ENCODE measurements around the gene GALNS.

The GALNS gene

DNA sequence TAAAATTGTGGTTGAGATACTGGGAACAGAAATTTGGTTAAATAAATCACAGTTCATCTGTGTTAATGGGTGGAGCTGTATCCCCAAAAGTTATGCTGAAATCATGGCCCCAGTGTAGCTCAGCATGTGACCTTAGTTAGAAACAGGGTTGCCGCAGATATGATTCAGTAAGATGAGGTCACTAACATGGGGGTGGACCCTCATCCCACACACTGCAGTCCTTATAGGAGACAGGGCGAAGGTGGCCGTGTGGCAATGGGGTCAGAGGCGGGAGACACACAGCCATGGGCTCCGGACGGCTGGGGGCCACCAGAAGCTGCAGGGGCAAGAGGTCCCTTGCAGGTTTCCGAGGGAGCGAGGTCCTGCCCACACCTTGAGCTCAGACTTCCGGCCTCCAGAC, 10.7 kb downstream of the GALNS start:
- in situ Hi-C loops (cut with HindIII; ENCODE audit: low pct_ligation_motif_present, low pct_unique_long_range_greater_than_20kb, low sequenced_read_pairs): no loop called here
- no peak for DNase-seq

DNA sequence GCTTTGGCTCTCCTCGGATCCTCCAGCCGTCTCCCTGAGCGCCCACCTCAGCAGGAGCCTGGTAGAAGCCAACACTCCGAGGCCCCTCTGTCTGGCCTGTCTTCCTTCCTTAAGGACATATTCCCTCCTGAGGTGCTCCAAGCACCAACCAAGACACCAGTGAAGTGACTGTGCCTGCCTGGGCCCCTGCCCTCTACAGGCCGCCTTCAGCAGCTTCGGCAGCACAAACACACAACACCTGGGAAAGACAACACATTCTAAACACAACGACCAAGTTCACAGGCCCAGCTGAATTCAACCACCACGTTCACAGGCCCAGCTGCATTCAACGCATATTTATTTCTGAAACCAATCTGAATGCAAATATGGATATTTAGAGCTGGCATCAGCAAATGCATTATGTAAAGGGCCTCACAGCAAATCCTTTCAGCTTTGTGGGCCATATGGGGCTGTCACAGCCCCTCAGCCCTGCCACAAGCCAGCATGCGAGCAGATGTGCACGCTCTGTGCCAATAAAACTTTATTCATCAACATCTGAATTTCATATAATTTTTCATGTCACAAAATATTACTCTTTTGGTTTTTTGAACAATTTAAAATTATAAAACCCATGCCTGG, 12.2 kb downstream of the GALNS start:
- no peak for DNase-seq
- in situ Hi-C loops (cut with HindIII; ENCODE audit: low pct_ligation_motif_present, low pct_unique_long_range_greater_than_20kb, low sequenced_read_pairs): no loop called here

DNA sequence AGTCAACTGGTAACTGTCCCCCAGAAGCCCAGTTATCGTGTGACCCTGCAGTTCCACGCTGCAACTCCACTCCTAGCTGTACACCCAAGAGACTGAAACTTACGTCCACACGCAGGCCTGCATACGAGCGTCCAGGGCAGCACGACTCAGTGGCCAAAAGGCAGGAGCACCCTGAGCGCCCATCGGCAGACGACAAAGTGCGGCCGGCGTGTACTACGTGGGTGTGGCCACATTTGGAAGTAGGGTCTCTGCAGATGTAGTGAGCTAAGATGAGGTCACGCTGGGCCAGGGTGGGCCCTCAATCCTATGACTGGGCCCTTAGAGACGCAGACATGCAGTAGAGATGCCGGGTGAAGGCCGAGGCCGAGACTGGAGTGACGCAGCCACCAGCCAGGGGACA, 13.5 kb downstream of the GALNS start:
- DNase-seq: no peak
- in situ Hi-C loops (cut with HindIII; ENCODE audit: low pct_ligation_motif_present, low pct_unique_long_range_greater_than_20kb, low sequenced_read_pairs): no loop called here

DNA sequence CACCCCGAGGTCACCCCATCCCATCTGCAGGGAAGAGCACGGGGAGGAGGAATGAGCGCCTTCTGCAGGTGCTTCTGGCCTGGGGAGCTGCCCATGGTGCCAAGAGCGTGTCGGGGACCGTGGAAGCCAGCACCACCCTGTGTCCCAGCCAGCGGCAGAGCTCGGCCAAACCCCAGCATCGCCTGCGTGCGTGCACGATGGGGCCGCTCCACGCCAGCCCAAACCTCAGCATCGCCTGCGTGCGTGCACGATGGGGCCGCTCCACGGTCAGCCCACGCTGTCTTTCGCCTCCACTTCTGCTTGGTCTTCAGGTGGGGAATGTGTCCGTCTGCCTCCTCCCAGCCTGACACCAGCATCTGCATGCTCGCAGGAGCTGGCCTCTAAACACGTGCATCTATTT, 13.9 kb downstream of the GALNS start:
- no peak for DNase-seq
- in situ Hi-C loops (cut with HindIII; ENCODE audit: low pct_ligation_motif_present, low pct_unique_long_range_greater_than_20kb, low sequenced_read_pairs): no loop called here

DNA sequence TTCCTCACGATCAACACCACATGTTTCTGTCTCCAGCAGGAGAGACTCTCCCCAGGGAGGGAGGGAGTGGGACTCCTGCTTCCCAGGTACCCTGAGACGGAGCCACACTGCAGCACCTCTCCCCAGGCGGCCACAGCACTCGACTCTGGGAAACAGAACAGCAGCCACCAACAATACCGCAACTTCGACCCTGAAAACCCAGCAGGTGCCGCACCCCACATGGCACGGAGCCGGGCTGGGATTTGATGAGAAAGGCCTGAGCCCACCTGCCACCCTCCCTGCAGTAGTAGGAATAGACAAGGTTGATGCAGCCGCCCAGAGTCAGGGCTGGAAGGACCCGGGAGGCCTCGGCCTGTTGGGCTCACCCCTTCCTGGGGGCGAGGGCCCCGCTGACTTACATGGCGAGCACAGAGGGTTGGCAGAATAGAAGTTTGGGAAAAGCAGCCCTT, 14.4 kb downstream of the GALNS start:
- in situ Hi-C loops (cut with HindIII; ENCODE audit: low pct_ligation_motif_present, low pct_unique_long_range_greater_than_20kb, low sequenced_read_pairs): no loop called here
- no peak for DNase-seq

DNA sequence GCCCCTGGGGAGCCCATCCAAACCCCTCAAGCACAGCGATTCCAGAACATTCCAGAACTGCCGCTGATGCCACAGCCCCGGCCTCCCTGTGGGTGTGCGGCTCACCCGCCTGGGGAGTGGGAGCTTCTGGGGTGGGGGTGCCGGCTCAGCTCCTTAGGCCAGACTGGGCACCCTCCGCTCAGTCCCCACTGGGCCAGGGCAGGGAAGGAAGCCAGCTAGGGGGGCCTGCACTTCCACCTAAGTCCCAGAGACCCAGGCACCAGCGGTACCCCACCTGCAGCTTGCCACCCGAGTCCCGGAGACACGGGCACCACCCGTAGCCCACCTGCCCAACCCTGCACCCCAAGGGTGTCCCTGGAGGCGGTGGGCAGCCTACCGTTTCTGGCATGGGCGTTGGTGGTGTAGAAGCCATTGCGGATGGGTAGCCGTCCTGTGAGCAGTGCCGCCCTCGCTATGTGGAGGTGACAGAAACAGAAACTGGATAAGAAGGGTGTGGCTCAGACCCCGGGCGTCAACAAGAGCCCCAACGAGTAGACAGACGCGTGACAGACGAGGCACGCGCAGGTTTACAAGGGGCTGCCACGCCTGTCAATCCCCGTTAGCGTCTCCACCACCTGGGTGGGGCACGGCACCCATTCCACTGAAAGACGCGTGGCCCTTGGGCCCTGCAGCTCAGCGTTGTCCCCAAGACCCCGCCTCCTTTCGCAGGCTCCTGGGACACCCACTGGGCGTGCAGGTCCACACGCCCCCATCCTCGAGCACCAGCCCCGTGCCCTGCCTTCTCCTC, 15.0 kb downstream of the GALNS start:
- no peak for DNase-seq
- in situ Hi-C loops (cut with HindIII; ENCODE audit: low pct_ligation_motif_present, low pct_unique_long_range_greater_than_20kb, low sequenced_read_pairs): no loop called here

DNA sequence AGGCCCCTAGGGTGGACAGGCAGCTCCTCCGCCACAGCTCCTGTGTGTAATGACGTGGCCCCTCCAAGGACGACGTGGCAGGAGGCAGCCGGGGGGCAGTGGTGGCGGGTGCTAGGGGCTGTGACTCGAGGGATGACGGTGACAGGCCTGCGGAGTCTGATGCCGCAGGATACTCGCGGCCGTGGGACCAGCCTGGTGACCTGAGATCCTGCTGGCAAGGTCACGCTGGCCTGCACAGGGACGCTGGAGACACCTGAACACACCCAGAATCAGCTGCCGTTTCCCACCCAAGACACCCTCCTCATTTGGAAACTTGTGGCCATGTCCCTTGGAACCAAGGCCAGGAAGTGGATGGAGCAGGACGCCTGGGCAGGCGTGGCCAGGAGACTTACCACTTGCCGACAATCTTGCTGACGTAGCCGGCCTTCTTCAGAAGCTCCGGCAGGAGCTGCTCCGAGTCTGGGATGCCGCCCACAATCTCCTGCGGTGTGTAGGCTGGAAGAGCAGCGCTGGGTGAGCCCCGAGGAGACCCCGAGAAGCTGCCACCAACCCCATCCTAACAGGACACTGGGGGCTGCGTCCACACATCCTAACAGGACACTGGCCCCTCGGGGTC, 16.0 kb downstream of the GALNS start:
- DNase-seq: no peak
- in situ Hi-C loops (cut with HindIII; ENCODE audit: low pct_ligation_motif_present, low pct_unique_long_range_greater_than_20kb, low sequenced_read_pairs): no loop called here

DNA sequence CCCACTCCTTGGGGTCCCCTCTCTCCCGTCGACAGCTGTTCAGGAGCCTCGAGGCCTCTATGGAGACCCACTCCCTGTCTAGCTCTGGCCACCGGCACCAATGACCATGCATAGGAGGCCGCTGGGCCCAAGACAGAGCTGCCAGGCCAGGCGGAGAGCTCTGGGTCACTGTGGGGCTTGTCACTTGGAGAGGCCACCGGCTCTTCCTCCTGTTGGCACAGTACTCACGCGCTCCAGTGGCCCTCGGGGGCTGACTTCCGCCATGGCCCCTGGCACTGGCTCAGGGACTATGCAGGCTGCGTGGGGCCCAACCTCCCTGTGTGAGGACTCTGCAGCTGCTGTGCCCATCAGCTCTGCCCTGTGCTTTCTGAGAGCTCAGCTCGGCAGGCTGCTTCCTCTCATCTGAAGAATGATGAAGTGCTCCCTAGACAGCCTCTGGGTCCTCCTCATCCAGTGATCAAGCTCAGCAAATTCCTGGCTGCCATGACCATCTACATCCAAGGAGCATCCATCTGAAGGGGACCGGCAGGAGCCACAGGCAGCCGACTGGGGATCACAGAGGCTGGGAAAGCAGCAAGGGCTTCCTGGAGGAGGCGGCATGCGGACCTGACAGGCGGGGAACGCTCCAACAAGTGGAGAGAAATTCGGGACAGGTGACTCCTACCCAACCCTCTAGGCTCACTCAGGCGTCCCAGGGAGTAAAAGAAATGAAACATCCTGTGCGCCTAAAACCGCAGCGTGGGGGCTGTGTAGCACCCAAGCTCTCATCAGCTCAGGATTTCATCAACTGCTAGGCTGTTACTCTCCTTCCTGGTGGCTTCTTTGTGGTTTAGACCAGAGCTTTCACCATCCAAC, 16.8 kb downstream of the GALNS start:
- no peak for DNase-seq
- in situ Hi-C loops (cut with HindIII; ENCODE audit: low pct_ligation_motif_present, low pct_unique_long_range_greater_than_20kb, low sequenced_read_pairs): no loop called here

DNA sequence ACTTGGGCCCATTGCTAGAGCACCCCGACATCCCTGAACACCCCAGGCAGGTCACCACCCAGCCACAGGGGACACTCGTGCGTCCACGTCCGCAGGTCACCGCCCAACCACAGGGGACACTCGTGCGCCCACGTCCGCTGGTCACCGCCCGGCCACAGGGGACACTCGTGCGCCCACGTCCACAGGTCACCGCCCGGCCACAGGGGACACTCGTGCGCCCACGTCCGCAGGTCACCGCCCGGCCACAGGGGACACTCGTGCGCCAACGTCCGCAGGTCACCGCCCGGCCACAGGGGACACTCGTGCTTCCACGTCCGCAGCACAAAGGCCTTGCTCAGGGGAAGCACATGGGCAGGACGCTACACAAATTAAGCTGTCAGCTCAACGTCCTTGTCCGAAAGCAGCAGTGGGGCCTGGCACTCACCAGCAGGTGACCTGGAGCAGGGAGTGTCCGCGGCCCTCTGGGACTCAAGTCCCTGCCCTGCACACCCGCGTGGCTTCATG, 17.7 kb downstream of the GALNS start:
- no peak for DNase-seq
- in situ Hi-C loops (cut with HindIII; ENCODE audit: low pct_ligation_motif_present, low pct_unique_long_range_greater_than_20kb, low sequenced_read_pairs): no loop called here

DNA sequence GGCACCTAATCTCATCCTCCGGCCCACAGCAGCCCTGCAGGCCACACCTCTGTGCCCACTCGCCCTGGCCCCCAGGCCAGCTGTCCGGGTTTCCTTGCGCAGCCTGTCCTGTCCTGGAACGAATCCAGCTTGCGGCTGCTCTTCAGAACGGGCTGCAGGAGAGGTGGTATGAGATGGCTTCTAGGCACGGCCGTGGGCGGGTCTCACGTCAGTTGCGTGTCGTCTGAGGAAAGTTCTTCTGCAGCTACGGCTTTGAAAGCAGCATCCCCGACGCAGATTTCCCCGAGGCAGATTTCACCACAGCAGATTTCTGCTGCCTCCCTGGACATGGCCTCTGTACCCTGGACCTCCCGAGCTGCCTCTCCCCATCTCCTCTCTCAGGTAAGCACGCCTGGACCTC, 18.2 kb downstream of the GALNS start:
- in situ Hi-C loops (cut with HindIII; ENCODE audit: low pct_ligation_motif_present, low pct_unique_long_range_greater_than_20kb, low sequenced_read_pairs): no loop called here
- no peak for DNase-seq

DNA sequence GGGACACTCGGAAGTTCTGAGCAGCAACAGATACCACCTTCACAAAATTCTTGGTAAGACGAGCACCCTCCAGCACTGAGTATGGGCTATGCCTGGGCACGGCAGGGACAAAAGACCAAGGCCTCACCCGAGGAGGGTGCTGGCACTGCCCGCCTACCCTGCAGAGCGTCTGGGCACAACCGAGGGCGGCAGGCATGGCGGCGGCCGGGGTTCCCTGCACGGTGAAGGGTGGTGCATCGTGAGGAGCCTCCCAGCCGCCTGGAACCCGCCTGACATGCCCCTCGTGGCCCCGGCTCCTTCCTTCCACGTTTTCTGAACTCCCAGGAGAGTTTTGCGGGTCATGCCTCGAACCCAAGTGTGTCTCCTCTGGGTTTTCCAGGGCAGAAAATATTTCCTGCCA, 18.9 kb downstream of the GALNS start:
- no peak for DNase-seq
- in situ Hi-C loops (cut with HindIII; ENCODE audit: low pct_ligation_motif_present, low pct_unique_long_range_greater_than_20kb, low sequenced_read_pairs): no loop called here

DNA sequence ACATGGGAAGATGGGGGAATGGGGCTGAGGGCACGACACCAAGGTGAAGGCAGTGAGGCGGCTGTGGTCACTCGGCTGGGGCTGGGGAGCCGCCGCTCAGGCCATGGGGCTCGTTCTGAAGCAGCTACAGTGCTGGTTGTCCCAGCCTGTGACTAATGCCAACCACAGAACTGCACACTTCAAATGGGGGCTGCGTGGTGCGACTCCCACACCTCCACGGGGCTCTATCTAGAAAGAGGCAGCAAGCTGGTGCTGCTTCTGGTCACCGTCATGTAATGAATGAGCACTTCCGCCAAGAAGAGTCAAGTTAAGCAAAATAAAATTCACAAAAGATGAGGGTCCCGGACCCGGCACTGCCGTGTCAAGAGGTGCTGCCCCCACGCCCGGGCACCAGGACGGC, 20.0 kb downstream of the GALNS start:
- no peak for DNase-seq
- in situ Hi-C loops (cut with HindIII; ENCODE audit: low pct_ligation_motif_present, low pct_unique_long_range_greater_than_20kb, low sequenced_read_pairs): no loop called here

DNA sequence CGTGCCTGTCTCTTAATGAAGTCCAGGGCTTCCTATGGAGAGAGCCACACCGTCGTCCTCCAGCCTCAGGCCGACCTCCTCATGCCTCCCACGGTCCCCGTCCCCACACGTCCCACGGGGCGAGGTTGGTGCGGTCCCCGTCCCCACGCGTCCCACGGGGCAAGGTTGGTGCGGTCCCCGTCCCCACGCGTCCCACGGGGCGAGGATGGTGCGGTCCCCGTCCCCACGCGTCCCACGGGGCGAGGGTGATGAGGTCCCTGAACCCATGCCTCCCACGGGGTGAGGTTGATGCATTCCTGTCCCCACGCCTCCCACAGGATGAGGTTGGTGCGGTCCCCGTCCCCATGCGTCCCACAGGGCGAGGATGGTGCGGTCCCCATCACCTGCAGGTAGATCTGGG, 20.9 kb downstream of the GALNS start:
- in situ Hi-C loops (cut with HindIII; ENCODE audit: low pct_ligation_motif_present, low pct_unique_long_range_greater_than_20kb, low sequenced_read_pairs): no loop called here

DNA sequence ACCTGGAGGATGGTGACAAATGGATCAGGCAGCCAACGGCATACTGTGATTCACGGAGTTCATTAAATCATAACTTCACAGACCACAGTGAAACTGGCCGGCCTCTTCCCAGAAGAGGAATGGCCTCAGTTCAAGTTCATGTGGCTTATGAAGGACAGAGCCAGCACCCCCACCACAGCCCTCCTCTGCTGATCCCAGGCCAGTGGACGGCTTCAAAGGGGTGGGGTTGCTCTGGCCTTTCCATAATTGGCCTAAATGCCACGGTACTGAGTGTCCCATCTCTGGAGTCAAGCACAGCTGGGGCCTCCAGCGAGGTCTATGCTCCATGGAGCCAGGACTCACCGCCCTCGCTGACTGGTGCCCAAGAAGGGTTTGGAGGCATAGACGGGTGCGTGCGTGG, 21.4 kb downstream of the GALNS start:
- no peak for DNase-seq
- in situ Hi-C loops (cut with HindIII; ENCODE audit: low pct_ligation_motif_present, low pct_unique_long_range_greater_than_20kb, low sequenced_read_pairs): no loop called here

More for the DNA sequence above, 20.9 kb downstream of the GALNS start:
- DNase-seq: no peak

DNA sequence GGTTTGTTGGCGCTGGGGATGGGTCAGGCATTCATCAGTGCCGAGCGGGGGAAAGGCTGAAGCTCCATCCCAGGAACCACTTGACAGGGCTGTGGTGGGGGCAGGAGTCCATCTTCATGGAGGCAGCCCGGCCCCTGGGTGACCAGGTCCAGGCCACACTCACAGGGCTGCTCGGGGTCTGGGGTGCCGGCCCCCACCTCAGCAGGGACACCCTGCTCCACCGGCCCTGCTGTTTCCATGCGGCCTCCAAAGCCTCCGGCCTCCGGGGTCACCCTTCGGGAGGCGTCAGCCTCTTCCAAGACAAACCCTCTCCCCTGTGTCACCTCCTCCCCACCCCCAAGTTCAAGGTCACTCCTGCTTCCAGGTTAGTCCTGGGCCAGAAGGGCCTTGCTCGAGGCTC, 22.1 kb downstream of the GALNS start:
- DNase-seq: no peak
- in situ Hi-C loops (cut with HindIII; ENCODE audit: low pct_ligation_motif_present, low pct_unique_long_range_greater_than_20kb, low sequenced_read_pairs): no loop called here

DNA sequence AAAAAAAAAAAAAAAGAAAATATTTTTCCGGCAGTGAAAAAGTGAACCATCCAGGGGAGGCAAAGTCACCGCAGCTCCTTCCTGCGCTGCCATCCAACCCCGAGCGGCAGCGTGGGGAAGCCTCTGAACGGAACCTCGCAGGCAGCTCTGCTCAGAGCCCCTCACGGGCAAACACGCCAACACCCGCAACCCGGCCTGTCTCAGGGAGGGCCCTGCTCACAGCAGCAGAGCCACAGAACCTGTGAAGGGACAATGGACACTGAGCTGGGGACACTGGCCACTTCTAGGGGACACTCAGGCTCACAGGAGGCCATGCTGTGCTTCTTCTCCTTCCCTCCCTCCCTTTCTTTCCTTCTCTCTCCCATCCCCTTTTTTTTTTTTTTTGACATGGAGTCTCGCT, 23.7 kb downstream of the GALNS start:
- DNase-seq: no peak
- in situ Hi-C loops (cut with HindIII; ENCODE audit: low pct_ligation_motif_present, low pct_unique_long_range_greater_than_20kb, low sequenced_read_pairs): no loop called here

DNA sequence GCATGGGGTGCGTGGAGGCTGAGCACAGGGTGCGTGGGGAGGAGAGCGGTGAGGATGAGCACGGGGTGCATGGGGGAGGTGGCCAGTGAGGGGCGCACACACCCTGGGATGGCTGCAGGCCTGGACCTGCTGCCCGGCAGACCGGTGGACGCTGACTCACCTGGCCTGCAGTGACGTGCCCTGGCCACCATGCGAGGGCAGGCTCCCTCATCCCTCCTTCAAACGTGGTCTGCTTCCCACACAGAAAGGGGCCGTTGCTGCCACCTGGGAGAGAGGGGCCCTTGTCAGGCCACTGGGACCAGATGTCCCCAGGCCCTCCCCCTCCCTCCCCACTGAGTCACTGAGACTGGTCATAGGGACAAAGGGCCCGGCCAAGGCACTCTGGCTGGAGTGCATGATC, 24.9 kb downstream of the GALNS start:
- DNase-seq: peak; percentile 37

DNA sequence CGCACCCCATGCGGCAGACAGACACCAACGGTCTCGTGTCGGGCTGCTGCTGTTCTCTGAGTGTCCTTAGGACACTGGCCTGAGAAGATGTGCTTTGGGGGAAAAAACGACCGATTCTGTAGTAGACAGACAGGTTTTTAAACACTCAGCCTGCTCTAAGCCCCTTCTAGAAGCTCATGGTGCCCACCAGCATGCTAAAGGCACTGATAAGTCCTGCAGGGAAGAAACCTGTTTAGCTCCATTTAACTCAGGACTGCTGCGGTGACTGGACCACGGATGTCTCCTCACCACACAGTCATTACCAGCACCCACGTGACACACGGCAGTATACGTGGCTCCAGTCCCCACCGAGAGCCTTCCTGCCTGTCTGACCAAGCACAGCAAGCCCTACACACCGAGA, 26.0 kb downstream of the GALNS start:
- in situ Hi-C loops (cut with HindIII; ENCODE audit: low pct_ligation_motif_present, low pct_unique_long_range_greater_than_20kb, low sequenced_read_pairs): no loop called here
- DNase-seq: no peak

More for the DNA sequence above, 24.9 kb downstream of the GALNS start:
- in situ Hi-C loops (cut with HindIII; ENCODE audit: low pct_ligation_motif_present, low pct_unique_long_range_greater_than_20kb, low sequenced_read_pairs): no loop called here

DNA sequence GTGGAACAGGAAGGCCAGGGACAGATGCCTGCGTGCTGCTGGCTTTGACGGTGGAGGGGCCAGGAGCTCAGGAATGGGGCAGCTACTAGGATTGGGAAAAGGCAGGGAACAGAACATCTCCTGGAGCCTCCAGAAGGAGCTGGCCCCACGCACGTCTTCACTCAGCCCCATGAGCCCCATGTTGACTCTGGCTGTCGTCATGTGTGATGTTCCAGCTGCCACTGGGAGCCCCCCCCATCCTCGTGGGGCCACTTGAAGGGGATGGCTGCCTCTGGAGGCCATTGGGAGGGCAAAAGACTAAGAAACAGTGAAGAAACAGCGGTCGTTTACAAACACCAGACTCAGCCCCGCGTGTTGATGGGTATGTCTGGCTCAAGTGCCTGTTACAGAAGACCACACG, 26.5 kb downstream of the GALNS start:
- no peak for DNase-seq
- in situ Hi-C loops (cut with HindIII; ENCODE audit: low pct_ligation_motif_present, low pct_unique_long_range_greater_than_20kb, low sequenced_read_pairs): no loop called here
